Astrocyte (in vitro differentiated cells and primary cell): Measurements from ENCODE around the gene TBCEL.

Experiments
- EZH2 ChIP-seq: IDR thresholded peaks from 2 replicates; pipeline ENCODE4 v1.6.1; 2012; ENCODE audit warnings: mild to moderate bottlenecking, low read length, inconsistent platforms; ENCODE audit not compliant: insufficient read depth
- TF ChIP-seq, protein P1 (sequence below): IDR thresholded peaks from 2 replicates; pipeline ENCODE4 v1.5.1; 2011; ENCODE audit warnings: low read depth, mild to moderate bottlenecking, inconsistent platforms, low read length, moderate library complexity; ENCODE audit not compliant: insufficient read depth

DNA sequence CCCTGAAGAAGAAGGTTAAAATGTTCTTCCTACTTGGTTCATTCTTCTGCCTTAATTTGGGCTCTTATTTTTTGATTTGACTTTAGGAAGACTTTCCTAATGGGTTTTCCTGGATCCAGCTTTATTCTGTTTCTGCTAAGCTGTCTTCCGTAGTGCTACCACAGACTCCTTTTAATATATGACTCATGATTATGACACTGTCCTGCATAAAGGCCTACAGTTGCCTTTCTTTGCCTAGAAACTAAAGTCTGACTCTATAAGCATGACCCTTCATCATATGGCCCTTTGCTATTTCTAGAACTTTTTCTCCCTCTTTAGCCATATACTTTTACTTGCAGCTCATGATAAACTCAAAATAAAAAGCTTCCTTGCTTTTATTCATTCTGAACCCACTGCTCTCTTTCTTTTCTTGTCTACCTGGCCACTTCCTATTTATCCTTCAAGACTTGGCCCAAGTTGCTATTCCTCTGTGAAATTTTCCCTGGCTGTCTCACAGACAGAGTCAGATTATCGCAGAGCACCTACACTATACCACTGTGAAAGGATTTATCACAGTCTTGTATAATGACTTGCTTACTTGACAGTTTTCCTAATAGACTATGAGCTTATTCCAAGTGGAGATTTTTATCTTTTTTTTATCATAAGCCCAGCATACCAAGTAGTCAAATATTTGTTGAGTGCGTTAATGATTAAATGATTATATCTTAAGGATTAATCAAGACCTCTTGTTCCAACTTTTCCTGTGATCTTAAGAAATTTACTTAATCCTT, 24.7 kb downstream of the TBCEL start:
- TF ChIP-seq, protein P1, sequence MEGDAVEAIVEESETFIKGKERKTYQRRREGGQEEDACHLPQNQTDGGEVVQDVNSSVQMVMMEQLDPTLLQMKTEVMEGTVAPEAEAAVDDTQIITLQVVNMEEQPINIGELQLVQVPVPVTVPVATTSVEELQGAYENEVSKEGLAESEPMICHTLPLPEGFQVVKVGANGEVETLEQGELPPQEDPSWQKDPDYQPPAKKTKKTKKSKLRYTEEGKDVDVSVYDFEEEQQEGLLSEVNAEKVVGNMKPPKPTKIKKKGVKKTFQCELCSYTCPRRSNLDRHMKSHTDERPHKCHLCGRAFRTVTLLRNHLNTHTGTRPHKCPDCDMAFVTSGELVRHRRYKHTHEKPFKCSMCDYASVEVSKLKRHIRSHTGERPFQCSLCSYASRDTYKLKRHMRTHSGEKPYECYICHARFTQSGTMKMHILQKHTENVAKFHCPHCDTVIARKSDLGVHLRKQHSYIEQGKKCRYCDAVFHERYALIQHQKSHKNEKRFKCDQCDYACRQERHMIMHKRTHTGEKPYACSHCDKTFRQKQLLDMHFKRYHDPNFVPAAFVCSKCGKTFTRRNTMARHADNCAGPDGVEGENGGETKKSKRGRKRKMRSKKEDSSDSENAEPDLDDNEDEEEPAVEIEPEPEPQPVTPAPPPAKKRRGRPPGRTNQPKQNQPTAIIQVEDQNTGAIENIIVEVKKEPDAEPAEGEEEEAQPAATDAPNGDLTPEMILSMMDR, result no peak
- TF ChIP-seq EZH2, result no peak
